ENCODE results near the gene TMC6.

GRCh38 chr17:78126895-78127238 is 1.7 kb downstream of the TMC6 start:
- TF ChIP-seq, protein P1, sequence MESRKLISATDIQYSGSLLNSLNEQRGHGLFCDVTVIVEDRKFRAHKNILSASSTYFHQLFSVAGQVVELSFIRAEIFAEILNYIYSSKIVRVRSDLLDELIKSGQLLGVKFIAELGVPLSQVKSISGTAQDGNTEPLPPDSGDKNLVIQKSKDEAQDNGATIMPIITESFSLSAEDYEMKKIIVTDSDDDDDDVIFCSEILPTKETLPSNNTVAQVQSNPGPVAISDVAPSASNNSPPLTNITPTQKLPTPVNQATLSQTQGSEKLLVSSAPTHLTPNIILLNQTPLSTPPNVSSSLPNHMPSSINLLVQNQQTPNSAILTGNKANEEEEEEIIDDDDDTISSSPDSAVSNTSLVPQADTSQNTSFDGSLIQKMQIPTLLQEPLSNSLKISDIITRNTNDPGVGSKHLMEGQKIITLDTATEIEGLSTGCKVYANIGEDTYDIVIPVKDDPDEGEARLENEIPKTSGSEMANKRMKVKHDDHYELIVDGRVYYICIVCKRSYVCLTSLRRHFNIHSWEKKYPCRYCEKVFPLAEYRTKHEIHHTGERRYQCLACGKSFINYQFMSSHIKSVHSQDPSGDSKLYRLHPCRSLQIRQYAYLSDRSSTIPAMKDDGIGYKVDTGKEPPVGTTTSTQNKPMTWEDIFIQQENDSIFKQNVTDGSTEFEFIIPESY (IDR thresholded peaks at IDR 0.05; ENCODE audit: borderline replicate concordance, low read depth): no peak
- TF ChIP-seq POLR2AphosphoS5 (IDR thresholded peaks at IDR 0.05; ENCODE audit: low read depth, low read length): no peak
- no peak for TF ChIP-seq GABPA (IDR thresholded peaks at IDR 0.05; ENCODE audit: low read depth)
- no peak for TF ChIP-seq SMC3 (IDR thresholded peaks at IDR 0.05; ENCODE audit: low read depth, low read length)
- TF ChIP-seq, protein P2, sequence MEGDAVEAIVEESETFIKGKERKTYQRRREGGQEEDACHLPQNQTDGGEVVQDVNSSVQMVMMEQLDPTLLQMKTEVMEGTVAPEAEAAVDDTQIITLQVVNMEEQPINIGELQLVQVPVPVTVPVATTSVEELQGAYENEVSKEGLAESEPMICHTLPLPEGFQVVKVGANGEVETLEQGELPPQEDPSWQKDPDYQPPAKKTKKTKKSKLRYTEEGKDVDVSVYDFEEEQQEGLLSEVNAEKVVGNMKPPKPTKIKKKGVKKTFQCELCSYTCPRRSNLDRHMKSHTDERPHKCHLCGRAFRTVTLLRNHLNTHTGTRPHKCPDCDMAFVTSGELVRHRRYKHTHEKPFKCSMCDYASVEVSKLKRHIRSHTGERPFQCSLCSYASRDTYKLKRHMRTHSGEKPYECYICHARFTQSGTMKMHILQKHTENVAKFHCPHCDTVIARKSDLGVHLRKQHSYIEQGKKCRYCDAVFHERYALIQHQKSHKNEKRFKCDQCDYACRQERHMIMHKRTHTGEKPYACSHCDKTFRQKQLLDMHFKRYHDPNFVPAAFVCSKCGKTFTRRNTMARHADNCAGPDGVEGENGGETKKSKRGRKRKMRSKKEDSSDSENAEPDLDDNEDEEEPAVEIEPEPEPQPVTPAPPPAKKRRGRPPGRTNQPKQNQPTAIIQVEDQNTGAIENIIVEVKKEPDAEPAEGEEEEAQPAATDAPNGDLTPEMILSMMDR (IDR thresholded peaks at IDR 0.05): no peak
- TF ChIP-seq, protein P3, sequence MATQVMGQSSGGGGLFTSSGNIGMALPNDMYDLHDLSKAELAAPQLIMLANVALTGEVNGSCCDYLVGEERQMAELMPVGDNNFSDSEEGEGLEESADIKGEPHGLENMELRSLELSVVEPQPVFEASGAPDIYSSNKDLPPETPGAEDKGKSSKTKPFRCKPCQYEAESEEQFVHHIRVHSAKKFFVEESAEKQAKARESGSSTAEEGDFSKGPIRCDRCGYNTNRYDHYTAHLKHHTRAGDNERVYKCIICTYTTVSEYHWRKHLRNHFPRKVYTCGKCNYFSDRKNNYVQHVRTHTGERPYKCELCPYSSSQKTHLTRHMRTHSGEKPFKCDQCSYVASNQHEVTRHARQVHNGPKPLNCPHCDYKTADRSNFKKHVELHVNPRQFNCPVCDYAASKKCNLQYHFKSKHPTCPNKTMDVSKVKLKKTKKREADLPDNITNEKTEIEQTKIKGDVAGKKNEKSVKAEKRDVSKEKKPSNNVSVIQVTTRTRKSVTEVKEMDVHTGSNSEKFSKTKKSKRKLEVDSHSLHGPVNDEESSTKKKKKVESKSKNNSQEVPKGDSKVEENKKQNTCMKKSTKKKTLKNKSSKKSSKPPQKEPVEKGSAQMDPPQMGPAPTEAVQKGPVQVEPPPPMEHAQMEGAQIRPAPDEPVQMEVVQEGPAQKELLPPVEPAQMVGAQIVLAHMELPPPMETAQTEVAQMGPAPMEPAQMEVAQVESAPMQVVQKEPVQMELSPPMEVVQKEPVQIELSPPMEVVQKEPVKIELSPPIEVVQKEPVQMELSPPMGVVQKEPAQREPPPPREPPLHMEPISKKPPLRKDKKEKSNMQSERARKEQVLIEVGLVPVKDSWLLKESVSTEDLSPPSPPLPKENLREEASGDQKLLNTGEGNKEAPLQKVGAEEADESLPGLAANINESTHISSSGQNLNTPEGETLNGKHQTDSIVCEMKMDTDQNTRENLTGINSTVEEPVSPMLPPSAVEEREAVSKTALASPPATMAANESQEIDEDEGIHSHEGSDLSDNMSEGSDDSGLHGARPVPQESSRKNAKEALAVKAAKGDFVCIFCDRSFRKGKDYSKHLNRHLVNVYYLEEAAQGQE (IDR thresholded peaks at IDR 0.05; ENCODE audit: low read depth, low read length): no peak

Data from SK-N-SH (cell line).